Stomach (tissue), 4 donors: ENCODE results near the gene NETO2.

ENCODE experiments used
- POLR2AphosphoS5 ChIP-seq, 3 donors: sonication (generic); formaldehyde crosslinking; IDR thresholded peaks; one replicate each; pipeline ENCODE4 v1.6.1; 2016; ENCODE audit warnings: antibody characterized with exemption in 3 of 3
- TF ChIP-seq, protein P1 (sequence below), 7 experiments: fragments of 450-650 bp in 4 of 7; fragments of 200-600 bp in 3 of 7; sonication (generic) in 3 of 7; IDR thresholded peaks; one replicate each; pipeline ENCODE4 v1.5.1; 2016 to 2019; ENCODE audit warnings: antibody characterized with exemption in 7 of 7, control low read depth in 2 of 7, mild to moderate bottlenecking in 1 of 7

DNA sequence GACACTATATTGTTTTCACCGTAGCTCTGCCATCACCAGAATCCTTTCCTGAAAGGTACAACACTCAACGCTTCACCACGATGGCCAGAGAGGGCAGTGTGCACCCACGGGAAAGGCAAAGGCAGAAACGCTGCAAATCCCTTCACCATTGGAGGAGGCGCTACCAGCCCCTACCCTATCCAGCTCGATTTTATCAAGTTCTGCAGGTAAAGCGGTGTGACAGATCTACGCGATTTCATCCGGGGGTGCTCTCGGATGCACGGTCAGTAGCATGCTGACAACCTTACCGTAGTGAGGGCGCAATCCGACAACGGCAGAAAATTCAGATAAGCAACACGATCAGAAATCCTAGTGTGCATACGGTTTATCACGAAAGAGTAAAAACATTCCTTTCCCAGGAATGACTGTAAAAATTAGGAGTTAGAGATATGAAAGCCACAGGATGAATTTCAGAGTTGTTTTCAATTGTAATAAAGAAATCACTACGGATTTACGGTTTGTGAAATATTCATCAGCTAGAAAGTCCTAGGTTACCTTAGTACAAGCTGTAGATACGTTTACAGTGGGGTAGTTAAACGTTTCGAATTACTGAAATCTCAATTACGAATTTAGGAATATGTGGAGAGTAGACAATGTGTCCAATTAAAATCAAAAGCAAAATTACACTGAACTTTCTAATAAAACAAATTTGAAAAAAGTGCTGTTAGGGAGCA, 1.8 kb downstream of the NETO2 start:
- peak in 1 of 3 donors; percentile 49 for TF ChIP-seq POLR2AphosphoS5 (IDR thresholded peaks at IDR 0.05)
- TF ChIP-seq, protein P1, sequence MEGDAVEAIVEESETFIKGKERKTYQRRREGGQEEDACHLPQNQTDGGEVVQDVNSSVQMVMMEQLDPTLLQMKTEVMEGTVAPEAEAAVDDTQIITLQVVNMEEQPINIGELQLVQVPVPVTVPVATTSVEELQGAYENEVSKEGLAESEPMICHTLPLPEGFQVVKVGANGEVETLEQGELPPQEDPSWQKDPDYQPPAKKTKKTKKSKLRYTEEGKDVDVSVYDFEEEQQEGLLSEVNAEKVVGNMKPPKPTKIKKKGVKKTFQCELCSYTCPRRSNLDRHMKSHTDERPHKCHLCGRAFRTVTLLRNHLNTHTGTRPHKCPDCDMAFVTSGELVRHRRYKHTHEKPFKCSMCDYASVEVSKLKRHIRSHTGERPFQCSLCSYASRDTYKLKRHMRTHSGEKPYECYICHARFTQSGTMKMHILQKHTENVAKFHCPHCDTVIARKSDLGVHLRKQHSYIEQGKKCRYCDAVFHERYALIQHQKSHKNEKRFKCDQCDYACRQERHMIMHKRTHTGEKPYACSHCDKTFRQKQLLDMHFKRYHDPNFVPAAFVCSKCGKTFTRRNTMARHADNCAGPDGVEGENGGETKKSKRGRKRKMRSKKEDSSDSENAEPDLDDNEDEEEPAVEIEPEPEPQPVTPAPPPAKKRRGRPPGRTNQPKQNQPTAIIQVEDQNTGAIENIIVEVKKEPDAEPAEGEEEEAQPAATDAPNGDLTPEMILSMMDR (IDR thresholded peaks at IDR 0.05): peak in 5 of 7 experiments; percentile 66 to 78 (median 75)
